GF-D8 (cell line): ENCODE results near the gene LSM11.

ENCODE experiments used
- DNase-seq: peaks from one replicate; lab custom pipeline; 2025; lab: John Stamatoyannopoulos, UW

The LSM11 gene

DNA sequence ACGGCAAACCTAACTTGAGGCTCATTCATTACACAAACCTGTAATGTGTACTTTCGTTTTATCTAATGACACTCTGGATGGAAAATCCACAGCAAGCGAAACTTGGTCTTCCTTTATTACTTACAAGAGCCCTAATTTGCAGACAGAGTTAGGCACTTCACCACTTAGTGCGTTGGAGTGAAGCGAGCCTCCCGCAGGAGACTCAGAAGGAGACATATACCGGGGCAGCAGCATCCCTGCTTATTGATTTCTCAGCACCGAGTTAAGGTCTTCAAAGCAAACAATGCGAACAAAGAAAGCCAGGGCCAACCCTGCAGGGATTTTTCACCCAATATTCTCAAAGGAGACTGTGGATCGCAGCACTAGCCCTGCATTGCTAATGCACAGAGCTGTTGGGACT, 28.6 kb downstream of the LSM11 start:
- no peak for DNase-seq

DNA sequence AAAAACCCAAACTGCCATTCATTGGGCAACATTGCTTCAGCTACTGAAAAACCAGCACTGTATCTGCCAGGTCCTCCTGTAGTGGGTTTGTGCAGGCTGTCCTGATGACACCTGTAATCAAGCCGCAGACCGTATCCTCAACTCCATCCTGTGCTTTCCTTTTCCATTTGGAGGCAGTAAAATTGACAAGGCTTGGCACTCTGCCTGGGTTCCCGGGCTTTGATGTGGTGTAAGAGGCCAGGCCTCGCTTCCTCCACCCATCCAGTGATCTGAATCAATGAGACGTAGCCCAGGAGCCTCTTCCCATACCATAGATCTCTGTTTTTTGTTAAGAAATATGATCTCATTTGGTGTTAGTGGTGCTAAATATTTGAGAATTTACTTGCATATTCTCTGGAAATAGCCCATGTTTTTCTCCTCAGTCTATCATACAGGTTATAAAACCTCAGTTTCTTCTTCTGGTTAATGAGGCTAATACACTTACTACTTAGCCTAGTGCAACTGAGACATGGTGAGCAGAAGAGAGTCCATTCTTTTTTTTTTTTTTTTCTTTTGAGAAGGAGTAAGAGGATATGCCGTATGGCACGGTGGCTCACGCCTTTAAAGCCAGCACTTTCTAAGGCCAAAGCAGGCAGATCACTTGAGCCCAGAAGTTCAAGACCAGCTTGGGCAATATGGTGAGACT, 34.8 kb downstream of the LSM11 start:
- DNase-seq: no peak

DNA sequence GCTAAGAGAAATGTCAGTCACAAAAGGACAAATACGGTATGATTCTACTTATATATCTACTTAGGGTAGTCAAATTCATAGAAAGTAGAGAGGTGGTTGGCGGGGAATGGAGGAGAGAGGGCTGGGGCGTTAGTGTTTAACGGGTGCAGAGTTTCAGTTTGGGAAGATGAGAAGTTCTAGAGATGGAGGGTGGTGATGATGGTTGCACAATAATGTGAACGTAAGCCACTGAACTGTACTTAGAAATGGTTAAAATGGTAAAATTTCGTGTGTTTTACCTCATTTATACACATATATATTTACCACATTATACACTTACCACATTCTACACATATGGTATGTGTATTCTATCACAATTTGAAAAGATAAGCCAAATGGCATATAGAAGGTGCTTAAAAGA, 35.7 kb downstream of the LSM11 start:
- DNase-seq: no peak

DNA sequence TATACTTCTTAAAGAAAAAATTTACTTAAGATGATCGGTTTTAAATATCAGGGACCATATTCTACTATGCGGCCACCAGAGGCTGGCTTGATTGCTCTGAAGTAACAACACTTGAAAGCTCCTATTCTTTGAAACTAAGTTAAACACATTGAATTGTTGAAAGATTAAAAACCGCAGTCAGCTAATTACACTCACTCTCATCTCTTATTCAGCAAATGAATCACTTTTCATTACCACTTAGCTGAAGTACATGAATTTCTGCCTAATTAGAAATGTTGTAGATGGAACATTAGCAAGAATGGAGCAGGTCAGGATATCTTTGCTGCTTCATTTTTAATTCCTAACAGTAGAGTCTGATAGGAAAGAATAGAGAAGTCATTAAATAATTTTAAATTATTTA, 42.3 kb downstream of the LSM11 start:
- DNase-seq: no peak

DNA sequence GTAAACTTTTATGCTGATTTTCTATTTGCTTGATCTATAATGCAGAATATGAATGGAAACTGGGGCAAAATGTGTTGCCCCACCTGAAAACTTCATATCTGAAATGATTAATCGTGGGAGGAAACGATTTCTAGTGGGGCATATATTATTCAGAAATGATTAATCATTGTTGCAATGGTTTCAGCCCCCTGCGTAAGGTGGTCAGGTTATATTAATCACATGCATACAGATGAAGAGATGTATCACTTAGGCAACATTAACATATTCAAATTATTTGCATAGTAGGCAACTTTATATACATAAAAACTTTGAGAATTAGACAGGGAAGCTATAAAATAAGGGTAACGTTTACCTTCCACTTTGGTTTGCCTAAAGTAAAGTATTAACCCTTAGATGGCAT, 49.8 kb downstream of the LSM11 start:
- no peak for DNase-seq

DNA sequence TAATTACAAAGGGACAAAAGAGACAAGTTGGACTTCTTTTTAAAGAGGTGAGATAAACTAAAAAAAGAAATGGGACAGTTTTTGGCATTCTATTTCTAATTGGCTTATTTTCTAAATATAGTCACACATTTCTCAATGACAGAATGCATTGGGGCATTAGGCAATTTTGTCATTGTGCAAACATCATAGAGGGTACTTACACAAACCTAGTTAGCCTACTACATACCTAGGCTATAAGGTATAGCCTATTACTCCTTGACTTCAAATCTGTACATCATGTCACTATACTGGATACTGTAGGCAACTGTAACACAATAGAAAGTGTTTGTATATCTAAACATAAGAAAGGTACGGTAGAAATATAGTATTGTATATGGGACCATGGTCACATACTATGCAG, 56.1 kb downstream of the LSM11 start:
- DNase-seq: no peak

DNA sequence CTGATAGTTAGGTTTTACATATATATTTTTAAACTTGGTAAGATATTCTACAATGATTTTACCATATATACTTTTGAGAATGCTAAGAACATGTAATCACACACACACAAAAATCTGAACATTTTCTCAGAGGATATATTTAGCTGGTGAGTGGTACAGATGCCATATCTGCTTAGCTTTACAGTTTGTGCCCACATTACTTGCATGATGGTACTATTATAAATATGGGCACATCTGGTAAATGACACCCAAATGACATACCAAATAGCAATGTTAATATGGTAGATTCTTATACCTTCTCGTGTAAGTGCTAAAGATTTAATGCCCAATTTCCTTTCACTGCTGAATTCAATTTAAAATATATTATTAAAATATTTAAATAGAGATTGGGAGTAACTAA, 56.6 kb downstream of the LSM11 start:
- DNase-seq: no peak

DNA sequence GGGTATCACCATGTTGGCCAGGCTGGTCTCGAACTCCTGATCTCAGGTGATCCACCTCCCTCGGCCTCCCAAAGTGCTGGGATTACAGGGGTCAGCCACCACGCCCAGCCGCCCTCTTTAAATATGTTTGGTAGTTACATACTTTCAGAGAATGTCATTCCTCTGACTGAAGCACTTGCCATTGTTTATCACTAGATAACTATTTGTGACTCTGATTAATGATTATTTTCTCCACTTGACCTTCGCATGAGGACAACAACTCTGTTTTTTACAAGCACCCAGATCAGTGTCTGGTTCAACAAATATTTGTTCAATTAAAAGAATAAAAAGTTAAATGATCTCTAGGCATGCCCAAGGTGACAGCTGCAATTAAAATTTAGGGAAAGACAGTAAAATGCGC, 59.2 kb downstream of the LSM11 start:
- DNase-seq: no peak

DNA sequence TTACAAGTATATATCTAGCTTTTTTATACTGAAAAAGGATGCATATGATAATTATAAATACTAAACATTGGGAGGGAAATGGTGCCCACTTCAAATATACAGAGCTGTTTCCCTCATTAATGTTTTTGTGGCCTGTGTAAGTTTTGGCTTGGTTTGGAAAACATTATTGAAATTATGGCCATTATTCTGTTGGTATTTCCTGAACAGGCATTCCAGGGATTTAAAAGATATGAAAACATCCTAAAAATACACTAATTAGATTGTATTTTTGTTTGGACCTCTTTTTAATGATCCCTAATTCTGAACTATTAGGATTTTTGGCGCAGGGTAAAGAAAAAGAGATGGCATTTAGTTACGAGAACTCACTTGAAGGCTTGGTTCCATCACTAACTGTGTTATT, 64.5 kb downstream of the LSM11 start:
- DNase-seq: no peak
